ENCODE data around the gene BTK. TPM values are rescaled to one million over a fixed set of nuclear protein-coding genes. Genes with fewer than 3 reads are reported as not detected.
"Not testable (repeated sequence)": the region's sequence is repeated elsewhere in the genome, so short reads cannot be mapped to it uniquely, and the experiment has no call there.

Gene BTK
- polyA plus RNA-seq, 1 donor = 1.6 TPM

DNA sequence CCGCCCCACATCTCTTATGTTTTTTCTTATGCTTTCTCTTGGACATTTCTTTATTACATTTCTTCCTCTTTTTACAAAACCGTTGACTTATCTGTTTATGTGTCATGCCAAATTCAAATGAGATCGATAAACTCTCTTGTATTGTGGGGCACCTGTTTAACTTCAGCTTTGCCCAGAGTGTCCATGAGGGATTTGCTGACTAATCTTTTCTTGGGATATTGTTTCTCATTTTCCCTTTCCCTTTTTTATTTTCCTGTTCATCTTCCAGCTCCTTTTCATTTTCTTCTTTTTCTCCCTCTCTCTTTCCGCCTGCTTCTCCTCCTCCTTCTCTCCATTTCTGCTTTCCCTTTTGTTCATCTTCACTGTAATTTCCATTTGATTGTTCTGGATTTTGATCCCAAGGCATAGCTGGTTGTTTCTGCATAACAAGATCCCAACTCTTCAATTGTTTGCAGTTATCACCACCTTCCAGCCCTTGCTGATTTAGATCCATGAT lies 48.2 kb downstream of the BTK start:
- DNase-seq (ENCODE audit: low read depth) = no peak

DNA sequence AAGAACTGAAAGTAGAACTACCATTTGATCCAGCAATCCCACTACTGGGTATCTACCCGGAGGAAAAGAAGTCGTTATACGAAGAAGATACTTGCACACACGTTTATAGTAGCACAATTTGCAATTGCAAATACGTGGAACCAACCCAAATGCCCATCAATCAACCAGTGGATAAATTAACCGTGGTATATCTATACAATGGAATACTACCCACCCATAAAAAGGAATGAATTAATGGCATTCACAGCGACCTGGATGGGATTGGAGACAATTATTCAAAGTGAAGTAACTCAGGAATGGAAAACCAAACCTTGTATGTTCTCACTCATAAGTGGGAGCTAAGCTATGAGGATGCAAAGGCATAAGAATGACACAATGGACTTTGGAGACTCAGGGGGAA lies 51.7 kb downstream of the BTK start:
- DNase-seq (ENCODE audit: low read depth) = not testable (repeated sequence)

DNA sequence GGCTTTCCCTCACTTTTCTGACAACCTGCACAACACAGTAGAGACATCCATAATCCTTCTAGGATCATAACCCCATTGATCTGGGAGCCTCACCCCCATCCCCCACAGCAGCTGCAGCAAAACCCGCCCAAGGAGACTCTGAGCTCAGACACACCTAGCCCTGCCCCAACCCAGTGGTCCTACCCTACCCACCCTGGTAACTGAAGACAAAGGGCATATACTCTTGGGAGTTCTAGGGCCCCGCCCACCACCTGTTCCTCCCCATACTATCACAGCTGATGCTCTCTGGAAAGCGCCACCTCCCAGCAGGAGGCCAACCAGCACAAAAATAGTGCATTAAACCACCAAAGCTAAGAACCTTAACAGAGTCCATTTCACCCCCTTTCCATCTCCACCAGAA lies 59.4 kb downstream of the BTK start:
- not testable (repeated sequence) for DNase-seq (ENCODE audit: low read depth)

DNA sequence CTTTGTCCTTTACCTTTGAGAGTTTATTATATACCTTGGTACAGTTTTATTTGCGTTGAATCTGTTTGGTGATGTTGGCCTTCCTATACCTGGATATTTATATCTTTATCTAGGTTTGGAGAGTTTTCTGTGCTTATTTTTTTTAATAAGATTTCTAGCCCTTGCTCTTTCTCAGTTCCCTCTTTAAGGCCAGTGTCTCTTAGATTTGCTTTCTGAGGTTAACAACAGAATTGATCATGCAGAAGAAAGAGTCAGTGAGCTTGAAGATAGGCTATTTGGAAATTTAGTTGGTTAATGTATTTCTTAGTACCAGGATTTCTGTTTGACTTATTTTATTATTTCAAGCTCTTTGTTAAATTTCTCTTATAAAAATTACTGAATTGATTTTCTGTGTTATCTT lies 82.2 kb downstream of the BTK start:
- DNase-seq (ENCODE audit: low read depth) = no peak

Other genes starting within 250 kb of the BTK start
- gene DRP2, start 166.4 kb downstream of the BTK start, polyA plus RNA-seq (ENCODE audit: insufficient read length) = 1.6 TPM
- 0.25 TPM for gene TAF7L, start 94.9 kb downstream of the BTK start, polyA plus RNA-seq (ENCODE audit: insufficient read length)
- gene TIMM8A, start 37.4 kb downstream of the BTK start, polyA plus RNA-seq (ENCODE audit: insufficient read length) = 9.0 TPM
- 1,436 TPM for gene RPL36A, start 4.8 kb upstream of the BTK start, polyA plus RNA-seq (ENCODE audit: insufficient read length)
- gene GLA, start 21.7 kb upstream of the BTK start, polyA plus RNA-seq (ENCODE audit: insufficient read length) = 13.9 TPM
- 58.0 TPM for gene HNRNPH2, start 22.0 kb upstream of the BTK start, polyA plus RNA-seq (ENCODE audit: insufficient read length)
- gene ARMCX4, start 99.3 kb upstream of the BTK start, polyA plus RNA-seq (ENCODE audit: insufficient read length) = 68.0 TPM
- gene ARMCX1, start 164.4 kb upstream of the BTK start, polyA plus RNA-seq (ENCODE audit: insufficient read length) = 93.8 TPM
- gene ARMCX6, start 231.8 kb upstream of the BTK start, polyA plus RNA-seq (ENCODE audit: insufficient read length) = 126 TPM
- 175 TPM for gene ARMCX3, start 237.0 kb upstream of the BTK start, polyA plus RNA-seq (ENCODE audit: insufficient read length)

All from forelimb muscle (tissue), 1 donor.